HEK293 (cell line): ENCODE measurements around the gene ACSF2.

ENCODE experiments used
- CTCF ChIA-PET: fragments of 350-600 bp; formaldehyde crosslinking; extraction: SDS; loops from one replicate; lab custom pipeline; 2021; ENCODE audit warnings: antibody characterized with exemption; lab: Yijun Ruan, JAX
- POLR2A ChIA-PET: fragments of 300-600 bp; formaldehyde crosslinking; extraction: SDS; loops from one replicate; lab custom pipeline; 2020; ENCODE audit warnings: antibody characterized with exemption, inconsistent platforms; lab: Yijun Ruan, JAX
- H3K27ac ChIP-seq: fragments of 200-500 bp; sonication (Bioruptor generic); 2 replicates; pipeline ENCODE4 v1.5.1; 2014; ENCODE audit warnings: low read depth, low read length, control low read depth, inconsistent platforms; ENCODE audit errors: extremely low read depth
- H3K36me3 ChIP-seq, 2 experiments: fragments of 200-500 bp in 1 of 2; sonication (Bioruptor generic) in 1 of 2; 1 replicate in 1 of 2; 2 replicates in 1 of 2; pipeline ENCODE4 v1.5.1; 2014 to 2017; ENCODE audit warnings: inconsistent platforms in 2 of 2, low read length in 2 of 2; ENCODE audit not compliant: control insufficient read depth in 2 of 2, insufficient read depth in 1 of 2
- H3K4me1 ChIP-seq: fragments of 200-500 bp; sonication (Bioruptor generic); 2 replicates; pipeline ENCODE4 v1.5.1; 2014; ENCODE audit warnings: mild to moderate bottlenecking, low read length, inconsistent platforms; ENCODE audit not compliant: control insufficient read depth, insufficient read depth
- H3K4me3 ChIP-seq: 2 replicates; pipeline ENCODE4 v1.5.1; 2011; ENCODE audit warnings: low read depth, mild to moderate bottlenecking, control low read depth, low read length, moderate library complexity
- H3K9me3 ChIP-seq: fragments of 200-500 bp; sonication (Bioruptor generic); 2 replicates; pipeline ENCODE4 v1.5.1; 2014; ENCODE audit warnings: low read depth, low read length, inconsistent platforms; ENCODE audit not compliant: control insufficient read depth, insufficient read depth
- AEBP2 ChIP-seq: fragments of 450-650 bp; formaldehyde crosslinking; IDR thresholded peaks from 2 replicates; pipeline ENCODE4 v1.5.1; 2016; ENCODE audit warnings: missing biosample characterization, missing genetic modification characterization, borderline replicate concordance
- BCL11A ChIP-seq: fragments of 450-650 bp; formaldehyde crosslinking; IDR thresholded peaks from 2 replicates; pipeline ENCODE4 v1.5.1; 2016; ENCODE audit warnings: low read depth, missing biosample characterization, missing genetic modification characterization
- HOXD13 ChIP-seq: sonication (generic); formaldehyde crosslinking; IDR thresholded peaks from 2 replicates; pipeline ENCODE4 v1.8.0; 2022; ENCODE audit warnings: missing genetic modification reagents, borderline replicate concordance
- KLF1 ChIP-seq: fragments of 450-650 bp; formaldehyde crosslinking; IDR thresholded peaks from 2 replicates; pipeline ENCODE4 v1.5.1; 2016; ENCODE audit warnings: missing biosample characterization, missing genetic modification characterization
- KLF16 ChIP-seq: fragments of 450-650 bp; formaldehyde crosslinking; IDR thresholded peaks from 2 replicates; pipeline ENCODE4 v1.5.1; 2017; ENCODE audit warnings: missing biosample characterization, missing genetic modification characterization
- KLF7 ChIP-seq: fragments of 450-650 bp; formaldehyde crosslinking; IDR thresholded peaks from 2 replicates; pipeline ENCODE4 v1.5.1; 2016; ENCODE audit warnings: missing biosample characterization, missing genetic modification characterization, borderline replicate concordance
- KLF9 ChIP-seq: fragments of 450-650 bp; formaldehyde crosslinking; IDR thresholded peaks from 2 replicates; pipeline ENCODE4 v1.5.1; 2016; ENCODE audit warnings: missing biosample characterization, missing genetic modification characterization, low read depth
- PRDM4 ChIP-seq: fragments of 450-650 bp; formaldehyde crosslinking; IDR thresholded peaks from 2 replicates; pipeline ENCODE4 v1.5.1; 2017; ENCODE audit warnings: missing biosample characterization, missing genetic modification characterization
- SP3 ChIP-seq: fragments of 450-650 bp; formaldehyde crosslinking; IDR thresholded peaks from 2 replicates; pipeline ENCODE4 v1.5.1; 2016; ENCODE audit warnings: missing biosample characterization, missing genetic modification characterization
- ZBTB1 ChIP-seq: fragments of 450-650 bp; formaldehyde crosslinking; IDR thresholded peaks from 2 replicates; pipeline ENCODE4 v1.5.1; 2016; ENCODE audit warnings: missing biosample characterization, missing genetic modification characterization
- ZBTB44 ChIP-seq: fragments of 450-650 bp; IDR thresholded peaks from 2 replicates; pipeline ENCODE4 v1.5.1; 2018; ENCODE audit warnings: missing biosample characterization, mild to moderate bottlenecking, missing genetic modification characterization
- ZBTB48 ChIP-seq: fragments of 450-650 bp; formaldehyde crosslinking; IDR thresholded peaks from 2 replicates; pipeline ENCODE4 v1.5.1; 2016; ENCODE audit warnings: missing biosample characterization, missing genetic modification characterization
- ZFP69B ChIP-seq: fragments of 450-650 bp; formaldehyde crosslinking; IDR thresholded peaks from 2 replicates; pipeline ENCODE4 v1.5.1; 2016; ENCODE audit warnings: missing biosample characterization, missing genetic modification characterization
- ZIC2 ChIP-seq: fragments of 450-650 bp; formaldehyde crosslinking; IDR thresholded peaks from 2 replicates; pipeline ENCODE4 v1.5.1; 2016; ENCODE audit warnings: missing biosample characterization, missing genetic modification characterization
- ZNF133 ChIP-seq: fragments of 450-650 bp; formaldehyde crosslinking; IDR thresholded peaks from 2 replicates; pipeline ENCODE4 v1.5.1; 2016; ENCODE audit warnings: missing biosample characterization, missing genetic modification characterization
- ZNF16 ChIP-seq: fragments of 450-650 bp; formaldehyde crosslinking; IDR thresholded peaks from 2 replicates; pipeline ENCODE4 v1.5.1; 2016; ENCODE audit warnings: low read depth, missing biosample characterization, missing genetic modification characterization
- ZNF202 ChIP-seq: fragments of 450-650 bp; formaldehyde crosslinking; IDR thresholded peaks from 2 replicates; pipeline ENCODE4 v1.5.1; 2016; ENCODE audit warnings: missing biosample characterization, missing genetic modification characterization, borderline replicate concordance
- ZNF24 ChIP-seq: fragments of 450-650 bp; formaldehyde crosslinking; IDR thresholded peaks from 2 replicates; pipeline ENCODE4 v1.5.1; 2016; ENCODE audit warnings: missing biosample characterization, missing genetic modification characterization
- ZNF423 ChIP-seq: fragments of 450-650 bp; formaldehyde crosslinking; IDR thresholded peaks from 2 replicates; pipeline ENCODE4 v1.5.1; 2016; ENCODE audit warnings: missing biosample characterization, missing genetic modification characterization
- ZNF473 ChIP-seq: fragments of 450-650 bp; formaldehyde crosslinking; IDR thresholded peaks from 2 replicates; pipeline ENCODE4 v1.5.1; 2017; ENCODE audit warnings: missing biosample characterization, missing genetic modification characterization
- ZNF600 ChIP-seq: fragments of 450-650 bp; formaldehyde crosslinking; IDR thresholded peaks from 2 replicates; pipeline ENCODE4 v1.5.1; 2016; ENCODE audit warnings: missing biosample characterization, missing genetic modification characterization
- ZNF624 ChIP-seq: fragments of 450-650 bp; formaldehyde crosslinking; IDR thresholded peaks from 2 replicates; pipeline ENCODE4 v1.5.1; 2017; ENCODE audit warnings: missing biosample characterization, missing genetic modification characterization
- ZNF664 ChIP-seq: fragments of 450-650 bp; formaldehyde crosslinking; IDR thresholded peaks from 2 replicates; pipeline ENCODE4 v1.5.1; 2016; ENCODE audit warnings: missing biosample characterization, missing genetic modification characterization
- ZNF701 ChIP-seq: fragments of 450-650 bp; formaldehyde crosslinking; IDR thresholded peaks from 2 replicates; pipeline ENCODE4 v1.5.1; 2016; ENCODE audit warnings: missing biosample characterization, missing genetic modification characterization
- ZXDB ChIP-seq: fragments of 450-650 bp; formaldehyde crosslinking; IDR thresholded peaks from 2 replicates; pipeline ENCODE4 v1.5.1; 2016; ENCODE audit warnings: missing biosample characterization, missing genetic modification characterization
- TF ChIP-seq, protein P1 (sequence below): fragments of 450-650 bp; formaldehyde crosslinking; IDR thresholded peaks from 2 replicates; pipeline ENCODE4 v1.5.1; 2017; ENCODE audit warnings: missing biosample characterization, missing genetic modification characterization

Gene ACSF2, protein sequence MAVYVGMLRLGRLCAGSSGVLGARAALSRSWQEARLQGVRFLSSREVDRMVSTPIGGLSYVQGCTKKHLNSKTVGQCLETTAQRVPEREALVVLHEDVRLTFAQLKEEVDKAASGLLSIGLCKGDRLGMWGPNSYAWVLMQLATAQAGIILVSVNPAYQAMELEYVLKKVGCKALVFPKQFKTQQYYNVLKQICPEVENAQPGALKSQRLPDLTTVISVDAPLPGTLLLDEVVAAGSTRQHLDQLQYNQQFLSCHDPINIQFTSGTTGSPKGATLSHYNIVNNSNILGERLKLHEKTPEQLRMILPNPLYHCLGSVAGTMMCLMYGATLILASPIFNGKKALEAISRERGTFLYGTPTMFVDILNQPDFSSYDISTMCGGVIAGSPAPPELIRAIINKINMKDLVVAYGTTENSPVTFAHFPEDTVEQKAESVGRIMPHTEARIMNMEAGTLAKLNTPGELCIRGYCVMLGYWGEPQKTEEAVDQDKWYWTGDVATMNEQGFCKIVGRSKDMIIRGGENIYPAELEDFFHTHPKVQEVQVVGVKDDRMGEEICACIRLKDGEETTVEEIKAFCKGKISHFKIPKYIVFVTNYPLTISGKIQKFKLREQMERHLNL

GRCh38 chr17:50425682-50426471 lies at the start of gene ACSF2:
TSS of gene ACSF2 (plus strand) at chr17:50426218. CDS start at chr17:50426262, 44 bp downstream.
- Histone ChIP-seq H3K4me3 (peak within 1 kb of the TSS; percentile 72), H3K27ac (peak within 1 kb of the TSS; percentile 71), H3K9me3 (no peaks in the 10 kb centered on the region), H3K4me1 (peaks cover 10% of the 10 kb centered on the region; the same call in 1 of the 2 replicates), H3K36me3 (peaks cover 0 to 5% of the 10 kb centered on the region in 2 experiments; a peak in 1 of 3 replicates)
- ChIA-PET POLR2A (interaction anchor here (0.5 to 1.5 kb wide), 12 partner anchors 10 to 265 kb away, joined by 3 to 11 read pairs (median 4); partner anchors contain the start of genes LRRC59 and RSAD1), CTCF (interaction anchor here (0.5 to 9.9 kb wide), 4 partner anchors 10 to 1540 kb away, joined by 3 to 71 read pairs (median 5); partner anchors contain the start of gene LRRC59)
- TF ChIP-seq PRDM4 (no peak), ZBTB1 (tag by site-specific recombination) (no peak), HOXD13 (CRISPR knock-in tag) (no peak), KLF16 (tag by site-specific recombination) (peak; percentile 62), ZFP69B (peak; percentile 69; the same call in 1 of the 2 replicates), ZNF16 (tag by site-specific recombination) (no peak), ZNF202 (tag by site-specific recombination) (peak; percentile 81; the same call in 1 of the 2 replicates), ZNF664 (no peak), SP3 (peak; percentile 89), ZNF423 (tag by site-specific recombination) (peak; percentile 72), BCL11A (tag by site-specific recombination) (0 out of 2 replicates have a peak, but pooled peaks have one; percentile 32), ZNF600 (tag by site-specific recombination) (peak; percentile 56), ZNF133 (tag by site-specific recombination) (no peak), KLF1 (0 out of 2 replicates have a peak, but pooled peaks have one; percentile 48), ZBTB44 (peak; percentile 35; the same call in 1 of the 2 replicates), ZNF24 (no peak), KLF9 (tag by site-specific recombination) (peak; percentile 80), AEBP2 (tag by site-specific recombination) (no peak), ZNF701 (no peak), ZNF473 (tag by site-specific recombination) (no peak), ZXDB (tag by site-specific recombination) (peak; percentile 21), KLF7 (tag by site-specific recombination) (0 out of 2 replicates have a peak, but pooled peaks have one; percentile 53), ZNF624 (no peak), ZIC2 (tag by site-specific recombination) (peak; percentile 79), ZBTB48 (tag by site-specific recombination) (peak; percentile 38; the same call in 1 of the 2 replicates)
- TF ChIP-seq, protein P1, sequence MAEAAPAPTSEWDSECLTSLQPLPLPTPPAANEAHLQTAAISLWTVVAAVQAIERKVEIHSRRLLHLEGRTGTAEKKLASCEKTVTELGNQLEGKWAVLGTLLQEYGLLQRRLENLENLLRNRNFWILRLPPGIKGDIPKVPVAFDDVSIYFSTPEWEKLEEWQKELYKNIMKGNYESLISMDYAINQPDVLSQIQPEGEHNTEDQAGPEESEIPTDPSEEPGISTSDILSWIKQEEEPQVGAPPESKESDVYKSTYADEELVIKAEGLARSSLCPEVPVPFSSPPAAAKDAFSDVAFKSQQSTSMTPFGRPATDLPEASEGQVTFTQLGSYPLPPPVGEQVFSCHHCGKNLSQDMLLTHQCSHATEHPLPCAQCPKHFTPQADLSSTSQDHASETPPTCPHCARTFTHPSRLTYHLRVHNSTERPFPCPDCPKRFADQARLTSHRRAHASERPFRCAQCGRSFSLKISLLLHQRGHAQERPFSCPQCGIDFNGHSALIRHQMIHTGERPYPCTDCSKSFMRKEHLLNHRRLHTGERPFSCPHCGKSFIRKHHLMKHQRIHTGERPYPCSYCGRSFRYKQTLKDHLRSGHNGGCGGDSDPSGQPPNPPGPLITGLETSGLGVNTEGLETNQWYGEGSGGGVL (tag by site-specific recombination), result peak; percentile 45; the same call in 1 of the 2 replicates
